Common myeloid progenitor, CD34-positive (primary cell): ENCODE measurements around the gene FGF21.
A peak's percentile ranks its signal among the peaks of the same experiment; 100 is the strongest.
"Not testable (repeated sequence)": the region's sequence is repeated elsewhere in the genome, so short reads cannot be mapped to it uniquely, and the experiment has no call there.

Experiments used
- CTCF ChIA-PET: fragments of 350-600 bp; sonication (Branson Sonifier 250); formaldehyde crosslinking; loops from one replicate; lab custom pipeline; 2021; ENCODE audit warnings: antibody characterized with exemption; lab: Charles Lee
- POLR2A ChIA-PET: fragments of 350-600 bp; sonication (Branson Sonifier 250); formaldehyde crosslinking; loops from one replicate; lab custom pipeline; 2021; ENCODE audit warnings: antibody characterized with exemption; lab: Charles Lee
- DNase-seq, 3 donors: peaks; one replicate each; pipeline versions ENCODE4 v3.0.0 to v3.0.0-alpha.2; 2013
- H3K27ac ChIP-seq, 2 experiments: 1 replicate in 1 of 2; 2 replicates in 1 of 2; pipeline ENCODE4 v1.7.0; 2013; ENCODE audit warnings: inconsistent platforms in 2 of 2, low read length in 2 of 2, mild to moderate bottlenecking in 2 of 2, low read depth in 1 of 2, moderate library complexity in 1 of 2; ENCODE audit not compliant: severe bottlenecking in 2 of 2, insufficient read depth in 1 of 2, poor library complexity in 1 of 2
- H3K27me3 ChIP-seq, 5 experiments: replicated peaks in 2 of 5; 1 replicate in 3 of 5; 2 replicates in 2 of 5; pipeline versions ENCODE4 v1.6.1 to v1.7.0; 2013; ENCODE audit warnings: low read length in 4 of 5, mild to moderate bottlenecking in 2 of 5, moderate library complexity in 2 of 5, inconsistent platforms in 1 of 5; ENCODE audit not compliant: insufficient read depth in 5 of 5, control insufficient read depth in 4 of 5
- H3K36me3 ChIP-seq, 4 experiments: 1 replicate in 2 of 4; 2 replicates in 2 of 4; pipeline versions ENCODE4 v1.6.1 to v1.7.0; 2013; ENCODE audit warnings: low read length in 3 of 4, control low read depth in 1 of 4, mild to moderate bottlenecking in 1 of 4; ENCODE audit not compliant: control insufficient read depth in 4 of 4, insufficient read depth in 4 of 4
- H3K4me1 ChIP-seq, 4 experiments: 1 replicate in 3 of 4; 2 replicates in 1 of 4; pipeline versions ENCODE4 v1.6.1 to v1.7.1; 2013; ENCODE audit warnings: low read length in 3 of 4, mild to moderate bottlenecking in 3 of 4, control low read depth in 1 of 4, inconsistent platforms in 1 of 4, moderate library complexity in 1 of 4; ENCODE audit not compliant: control insufficient read depth in 4 of 4, insufficient read depth in 4 of 4; ENCODE audit errors: control extremely low read depth in 1 of 4
- H3K4me3 ChIP-seq, 7 experiments: 1 replicate in 4 of 7; 2 replicates in 3 of 7; pipeline versions ENCODE4 v1.5.1 to v1.7.0; 2013; ENCODE audit warnings: mild to moderate bottlenecking in 7 of 7, low read length in 6 of 7, moderate library complexity in 6 of 7, inconsistent platforms in 2 of 7, low read depth in 2 of 7, control low read depth in 1 of 7; ENCODE audit not compliant: insufficient read depth in 4 of 7, control insufficient read depth in 1 of 7; ENCODE audit errors: extremely low read depth in 1 of 7
- H3K9me3 ChIP-seq, 5 experiments: 1 replicate in 4 of 5; 2 replicates in 1 of 5; pipeline versions ENCODE4 v1.6.1 to v1.7.1; 2013; ENCODE audit warnings: low read length in 4 of 5, mild to moderate bottlenecking in 2 of 5, inconsistent platforms in 1 of 5, low read depth in 1 of 5, moderate library complexity in 1 of 5; ENCODE audit not compliant: control insufficient read depth in 4 of 5, insufficient read depth in 2 of 5; ENCODE audit errors: control extremely low read depth in 1 of 5
- WGBS: methylation state at CpG from one replicate; pipeline ENCODE4 v1.1.5; 2013; ENCODE audit not compliant: insufficient coverage; 5-methylcytosine and 5-hydroxymethylcytosine counted together

Gene FGF21

DNA sequence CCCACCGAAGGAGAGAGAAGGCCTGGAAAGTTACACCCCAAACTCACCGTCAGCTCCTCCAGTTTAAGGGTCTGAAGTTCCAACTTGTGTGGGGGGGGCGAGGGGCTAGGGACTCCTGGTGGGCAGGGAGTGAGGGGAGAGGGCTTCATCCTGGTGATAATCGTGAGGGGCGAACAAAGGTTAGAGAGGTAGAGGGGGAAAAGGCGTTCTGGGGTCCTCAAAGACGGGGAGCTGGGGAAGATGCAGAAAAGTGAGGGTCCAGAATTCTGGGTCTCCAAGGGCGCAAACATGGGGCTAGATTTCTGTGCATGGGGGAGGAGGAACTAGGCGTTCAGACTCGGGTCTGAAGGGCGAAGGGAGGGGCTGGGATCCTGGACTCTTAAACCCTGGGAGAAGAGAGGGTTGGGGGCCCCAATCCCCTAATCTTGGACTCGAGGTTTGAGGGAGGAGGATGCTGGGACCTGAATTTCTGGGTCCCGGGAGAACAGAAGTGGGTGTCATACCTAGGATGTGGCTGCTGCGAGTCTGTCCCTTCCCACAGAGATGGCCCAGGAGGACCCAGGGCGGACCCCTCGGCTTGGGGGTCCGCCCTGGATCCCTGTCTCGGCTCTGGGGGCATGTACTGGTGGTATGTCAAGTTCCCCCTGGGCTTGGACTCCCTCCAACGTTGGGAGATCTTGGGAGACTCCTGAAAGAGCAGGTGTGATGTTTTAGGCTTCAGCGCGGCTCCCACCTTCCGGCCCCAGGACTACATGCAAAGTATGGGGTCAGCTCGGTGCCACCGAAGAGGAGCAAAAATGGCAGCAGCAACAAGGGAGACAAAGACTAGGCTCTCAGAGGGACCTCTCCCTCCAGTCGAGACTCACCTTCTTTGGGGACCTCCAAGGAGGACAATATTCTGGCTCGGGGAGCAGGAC, 40.3 kb upstream of the FGF21 start:
- ChIA-PET CTCF (interaction anchor here (1.0 to 4.2 kb wide), 3 partner anchors 10 to 41 kb away, joined by 3 to 17 read pairs (median 4); no protein-coding TSS in a partner anchor), POLR2A (interaction anchor here (0.9 kb wide), 1 partner anchor 10 kb away, joined by 3 read pairs; no protein-coding TSS in a partner anchor)
- H3K27me3 ChIP-seq: no peaks in the 10 kb centered on the region
- peak overlapping the region; percentile 54 to 92 (median 69) for H3K4me3 ChIP-seq
- 66% methylated on average over 20 of the region's 26 CpGs for WGBS
- peaks cover 0 to 21% (median 19%) of the 10 kb centered on the region in 4 experiments for H3K4me1 ChIP-seq
- peak overlapping the region; percentile 54 to 84 for H3K27ac ChIP-seq
- no peaks in the 10 kb centered on the region for H3K9me3 ChIP-seq
- no peak for DNase-seq
- peaks cover 0 to 3% (median 0%) of the 10 kb centered on the region in 4 experiments for H3K36me3 ChIP-seq

DNA sequence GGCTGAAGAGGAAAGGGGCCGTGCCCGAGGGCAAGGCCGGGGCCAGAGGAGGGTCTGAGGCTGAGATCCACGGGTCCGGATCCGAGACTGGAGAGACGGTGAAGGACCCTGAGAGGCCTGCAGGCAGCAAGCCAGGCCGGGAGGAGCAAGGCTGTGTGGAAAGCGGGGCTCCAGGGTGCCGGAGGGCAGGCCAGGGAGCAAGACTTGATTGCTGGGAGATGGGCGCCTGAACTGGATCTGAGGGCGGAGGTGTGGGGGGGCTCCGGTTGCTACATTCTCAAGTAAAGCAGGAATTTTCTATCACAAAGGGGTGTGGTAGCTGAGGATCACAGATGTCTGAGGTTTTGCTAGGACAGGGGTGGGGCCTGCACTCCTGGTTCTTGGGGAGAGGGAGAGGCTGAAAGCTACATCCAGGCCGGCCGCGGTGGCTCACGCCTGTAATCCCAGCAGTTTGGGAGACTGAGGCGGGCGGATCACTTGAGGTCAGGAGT, 39.6 kb upstream of the FGF21 start:
- no peak overlapping the region for H3K4me3 ChIP-seq
- peaks cover 0 to 25% (median 19%) of the 10 kb centered on the region in 4 experiments for H3K4me1 ChIP-seq
- 95% methylated on average over 13 of the region's 19 CpGs for WGBS
- ChIA-PET CTCF (interaction anchor here (1.1 to 2.0 kb wide), 2 partner anchors 10 to 40 kb away, joined by 3 to 4 read pairs; no protein-coding TSS in a partner anchor), POLR2A (no interaction called here)
- H3K27me3 ChIP-seq: no peaks in the 10 kb centered on the region
- H3K36me3 ChIP-seq: peaks cover 0 to 3% (median 0%) of the 10 kb centered on the region in 4 experiments
- DNase-seq: no peak
- no peaks in the 10 kb centered on the region for H3K9me3 ChIP-seq
- H3K27ac ChIP-seq: no peak overlapping the region

DNA sequence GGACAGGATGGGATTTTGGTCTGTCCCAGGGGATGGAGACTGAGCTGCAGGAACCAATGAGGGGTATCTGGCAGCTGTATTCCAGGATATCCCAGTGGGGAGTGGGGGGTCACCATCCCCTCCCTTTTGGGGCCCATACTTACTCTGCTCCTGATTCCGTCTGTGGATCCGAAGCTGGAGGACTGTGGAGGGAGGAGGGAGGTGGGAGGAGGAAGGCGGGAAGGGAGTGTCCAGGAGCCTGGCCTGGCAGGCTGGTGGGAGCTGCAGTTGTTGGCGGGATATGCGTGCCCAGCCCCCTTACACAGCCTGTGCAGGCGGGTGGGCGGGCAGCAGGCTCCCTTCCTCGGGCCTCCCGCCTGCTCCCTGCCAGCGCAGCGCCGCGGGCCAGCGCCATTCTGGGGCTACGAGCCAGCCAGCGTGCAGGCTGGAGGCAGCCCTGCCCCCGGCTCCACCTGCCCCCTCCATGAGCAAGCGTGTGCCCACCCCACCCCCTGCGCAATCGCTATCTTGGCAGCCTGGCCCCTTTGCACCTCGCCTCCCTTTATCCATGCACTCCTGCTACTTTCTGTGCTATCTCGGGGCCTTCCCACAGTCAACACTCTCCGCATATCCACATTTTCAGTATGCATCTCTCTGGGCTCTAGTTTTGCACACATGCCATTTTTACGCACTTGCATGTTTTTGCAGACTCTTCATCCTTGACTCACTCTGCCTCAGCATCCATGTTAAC, 38.6 kb upstream of the FGF21 start:
- ChIA-PET CTCF (interaction anchor here (0.6 to 1.1 kb wide), 2 partner anchors 9 to 276 kb away, joined by 3 read pairs; partner anchors contain the start of gene GYS1), POLR2A (no interaction called here)
- WGBS: 83% methylated on average over 15 of the region's 24 CpGs
- Histone ChIP-seq H3K27me3 (no peaks in the 10 kb centered on the region), H3K4me3 (no peak overlapping the region), H3K27ac (no peak overlapping the region), H3K4me1 (peaks cover 0 to 29% (median 22%) of the 10 kb centered on the region in 4 experiments), H3K36me3 (no peaks in the 10 kb centered on the region), H3K9me3 (no peaks in the 10 kb centered on the region)
- DNase-seq: no peak

DNA sequence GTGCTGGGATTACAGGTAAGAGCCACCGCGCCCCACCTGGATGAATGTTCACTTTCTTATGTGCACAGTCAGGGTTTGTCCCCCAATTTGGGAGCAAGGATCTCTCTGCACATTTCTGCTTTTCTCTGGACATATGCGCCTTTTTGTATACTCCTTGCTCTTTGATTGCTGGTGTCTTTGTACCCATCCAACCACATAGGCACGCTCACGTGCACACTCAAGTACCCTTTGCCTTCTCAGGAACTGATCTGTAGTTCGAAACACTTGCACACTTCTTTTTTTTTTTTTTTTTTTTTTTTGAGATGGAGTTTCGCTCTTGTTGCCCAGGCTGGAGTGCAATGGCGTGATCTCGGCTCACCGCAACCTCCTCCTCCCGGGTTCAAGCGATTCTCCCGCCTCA, 37.2 kb upstream of the FGF21 start:
- H3K27ac ChIP-seq, H3K36me3 ChIP-seq, H3K27me3 ChIP-seq, POLR2A ChIA-PET, H3K4me3 ChIP-seq, CTCF ChIA-PET, DNase-seq, H3K9me3 ChIP-seq: not testable (repeated sequence)
- peaks cover 0 to 23% (median 20%) of the 10 kb centered on the region in 4 experiments for H3K4me1 ChIP-seq
- whole genome bisulfite sequencing: 100% methylated on average over 5 of the region's 13 CpGs

DNA sequence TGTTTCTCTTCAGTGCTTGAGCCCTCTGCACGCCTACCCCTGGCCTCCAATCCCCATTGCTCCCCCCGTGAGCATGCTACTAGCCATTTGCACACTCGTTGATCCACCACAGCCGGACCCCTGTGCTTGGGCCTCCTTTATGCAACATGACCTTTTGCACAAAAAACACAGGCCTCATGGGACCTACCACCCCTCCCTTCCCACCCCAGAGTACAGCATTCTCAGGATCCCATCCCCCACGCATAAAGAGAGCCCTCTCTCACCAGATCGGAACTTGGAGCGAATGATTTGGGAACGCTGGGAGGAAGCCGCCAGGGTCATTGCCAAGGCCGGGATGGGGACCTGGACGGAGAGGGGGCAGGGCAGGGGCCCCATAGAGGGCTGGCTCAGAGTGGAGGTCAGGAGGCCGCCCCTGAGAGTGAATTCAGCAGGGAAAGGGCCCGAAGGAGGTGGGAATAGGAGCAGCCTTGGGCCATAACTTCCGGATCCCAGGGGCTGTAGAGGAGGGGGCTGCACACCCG, 36.6 kb upstream of the FGF21 start:
- CTCF ChIA-PET: no interaction called here
- no peak overlapping the region for H3K4me3 ChIP-seq

DNA sequence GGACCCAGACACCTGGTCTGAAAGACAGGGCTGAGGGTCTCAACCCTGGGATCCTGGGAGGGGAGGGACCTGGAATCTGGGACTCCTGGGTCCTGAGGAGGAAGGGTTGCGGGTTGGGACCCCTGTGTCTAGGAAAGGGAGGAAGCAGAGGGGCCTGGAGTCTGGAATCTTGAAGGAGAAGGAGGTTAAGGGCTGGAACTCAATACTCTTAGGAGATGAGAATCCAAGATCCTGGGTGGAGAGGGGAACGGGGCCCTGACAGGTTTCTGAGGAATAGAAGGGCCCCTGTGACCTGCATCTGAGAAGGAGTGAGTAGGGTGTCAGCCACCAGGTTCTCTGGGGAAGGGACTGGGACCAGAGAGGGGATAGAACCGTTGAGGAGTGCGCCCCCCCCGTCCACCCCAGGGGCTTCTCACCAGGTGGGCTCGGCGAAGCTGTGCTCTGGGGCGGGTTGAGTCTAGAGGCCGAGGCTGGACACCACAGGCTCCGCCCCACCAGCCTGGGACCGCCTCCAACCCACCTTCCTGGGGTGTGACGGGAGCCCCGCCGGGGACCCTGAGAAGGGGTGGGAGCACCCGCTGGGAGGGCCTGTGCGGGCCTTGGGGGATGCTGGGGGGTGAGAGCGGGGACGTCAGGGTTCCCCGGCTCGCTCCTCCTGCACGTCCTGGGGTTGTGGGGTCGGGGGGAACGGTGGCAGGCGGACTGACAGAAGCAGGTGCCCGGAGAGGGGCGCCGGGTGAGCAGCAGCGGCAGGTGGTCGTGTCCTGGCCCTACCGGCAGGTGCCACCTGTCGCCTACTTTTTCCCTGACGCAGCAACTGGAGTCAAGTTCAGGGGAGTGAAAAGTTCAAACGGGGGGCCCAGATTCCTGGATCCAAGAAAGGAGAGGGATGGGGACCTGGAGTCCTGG, 35.8 kb upstream of the FGF21 start, which contains the start of gene MAMSTR:
Gene MAMSTR, minus strand, starts transcription at position 463 of the 909 bp plus-strand sequence. CDS start 694 bp downstream, outside the sequence.
- WGBS: 89% methylated on average over 18 of the region's 33 CpGs
- H3K4me3 ChIP-seq: peak within 1 kb of the TSS; percentile 50 to 87 (median 73)

More for the DNA sequence above, 36.6 kb upstream of the FGF21 start:
- Histone ChIP-seq H3K4me1 (peaks cover 0 to 17% (median 13%) of the 10 kb centered on the region in 4 experiments), H3K27ac (no peak overlapping the region), H3K27me3 (no peaks in the 10 kb centered on the region), H3K9me3 (no peaks in the 10 kb centered on the region), H3K36me3 (no peaks in the 10 kb centered on the region)
- DNase-seq: no peak
- POLR2A ChIA-PET: no interaction called here
- WGBS: 96% methylated on average over 14 of the region's 15 CpGs

More for the DNA sequence above, 35.8 kb upstream of the FGF21 start, which contains the start of gene MAMSTR:
- H3K27me3 ChIP-seq: no peaks in the 10 kb centered on the region
- no peaks in the 10 kb centered on the region for H3K9me3 ChIP-seq
- no peak for DNase-seq
- H3K4me1 ChIP-seq: peaks cover 0 to 17% (median 11%) of the 10 kb centered on the region in 4 experiments
- H3K36me3 ChIP-seq: no peaks in the 10 kb centered on the region
- no peak within 1 kb of the TSS for H3K27ac ChIP-seq
- CTCF ChIA-PET: no interaction called here
- POLR2A ChIA-PET: no interaction called here
